Measurements from ENCODE around the gene RPH3AL.

Gene RPH3AL

GRCh38 chr17:351449-351738, 1.2 kb downstream of the RPH3AL start:
- DNase-seq: no peak

GRCh38 chr17:350706-351448, 1.7 kb downstream of the RPH3AL start:
- peak; percentile 53 to 63 for DNase-seq

GRCh38 chr17:349666-350065, 2.9 kb downstream of the RPH3AL start:
- DNase-seq: no peak

- no peak for DNase-seq
Observed at GRCh38 chr17:348692-349425, 3.7 kb downstream of the RPH3AL start.

GRCh38 chr17:348012-348411, 4.6 kb downstream of the RPH3AL start:
- no peak for DNase-seq

GRCh38 chr17:347309-347899, 5.2 kb downstream of the RPH3AL start:
- no peak for DNase-seq

GRCh38 chr17:345992-346785, 6.4 kb downstream of the RPH3AL start:
- DNase-seq: no peak

GRCh38 chr17:345261-345660, 7.3 kb downstream of the RPH3AL start:
- DNase-seq: no peak

GRCh38 chr17:343875-344752, 8.5 kb downstream of the RPH3AL start:
- no peak for DNase-seq

GRCh38 chr17:343211-343610, 9.4 kb downstream of the RPH3AL start:
- DNase-seq: no peak

- DNase-seq: no peak
Observed at GRCh38 chr17:340074-340473, 12.5 kb downstream of the RPH3AL start.

GRCh38 chr17:339193-340061, 13.2 kb downstream of the RPH3AL start:
- DNase-seq: no peak

- DNase-seq: no peak
Observed at GRCh38 chr17:338442-339192, 14.0 kb downstream of the RPH3AL start.

- no peak for DNase-seq
Observed at GRCh38 chr17:337866-338265, 14.7 kb downstream of the RPH3AL start.

- no peak for DNase-seq
Observed at GRCh38 chr17:337453-337852, 15.2 kb downstream of the RPH3AL start.

GRCh38 chr17:337022-337420, 15.6 kb downstream of the RPH3AL start:
- DNase-seq: no peak

GRCh38 chr17:336110-337021, 16.2 kb downstream of the RPH3AL start:
- DNase-seq: peak; percentile 2 to 22

GRCh38 chr17:335691-336090, 16.9 kb downstream of the RPH3AL start:
- DNase-seq: no peak

GRCh38 chr17:334974-335481, 17.6 kb downstream of the RPH3AL start:
- DNase-seq: no peak

Measured in Kasumi-1 (cell line).